ENCODE data around the gene PAXX.

GRCh38 chr9:136974817-136975535 is 17.2 kb upstream of the PAXX start:
- TF ChIP-seq CTCF (IDR thresholded peaks at IDR 0.05) (no peak), POLR2A (IDR thresholded peaks at IDR 0.05) (no peak), EP300 (IDR thresholded peaks at IDR 0.05) (no peak)

Measured in tibial nerve (tissue), 4 donors.